KMS-11 (cell line): Measurements from ENCODE around the gene ZBTB42.

Experiments
- H2AFZ ChIP-seq: fragments of 200-600 bp; sonication (generic); 2 replicates; pipeline ENCODE4 v1.6.1; 2016; ENCODE audit warnings: antibody characterized with exemption, mixed run types, low read depth
- H3K27ac ChIP-seq: fragments of 200-600 bp; sonication (generic); 2 replicates; pipeline ENCODE4 v1.6.1; 2016; ENCODE audit warnings: mild to moderate bottlenecking, mixed run types
- H3K27me3 ChIP-seq: fragments of 200-600 bp; sonication (generic); 2 replicates; pipeline ENCODE4 v1.6.1; 2017; ENCODE audit warnings: mild to moderate bottlenecking, low read depth, mixed run types, moderate library complexity; ENCODE audit not compliant: insufficient read depth
- H3K36me3 ChIP-seq: fragments of 200-600 bp; sonication (generic); 2 replicates; pipeline ENCODE4 v1.6.1; 2017; ENCODE audit warnings: mild to moderate bottlenecking, mixed run types; ENCODE audit not compliant: insufficient read depth
- H3K4me1 ChIP-seq: fragments of 200-600 bp; sonication (generic); 2 replicates; pipeline ENCODE4 v1.6.1; 2016; ENCODE audit warnings: mild to moderate bottlenecking, low read depth, mixed run types; ENCODE audit not compliant: poor library complexity, severe bottlenecking
- H3K4me2 ChIP-seq: fragments of 200-600 bp; sonication (generic); 2 replicates; pipeline ENCODE4 v1.7.0; 2016; ENCODE audit warnings: mild to moderate bottlenecking, mixed run types
- H3K4me3 ChIP-seq: fragments of 200-600 bp; sonication (generic); IDR thresholded peaks from 2 replicates; pipeline ENCODE4 v1.6.1; 2017; ENCODE audit warnings: low read depth, low read length, mixed read lengths; ENCODE audit not compliant: insufficient read depth
- H3K79me2 ChIP-seq: fragments of 200-600 bp; sonication (generic); 2 replicates; pipeline ENCODE4 v1.6.1; 2016; ENCODE audit warnings: low read depth, mixed run types; ENCODE audit not compliant: insufficient read depth
- H3K9ac ChIP-seq: fragments of 200-600 bp; sonication (generic); 2 replicates; pipeline ENCODE4 v1.6.1; 2016; ENCODE audit warnings: mild to moderate bottlenecking, mixed run types
- H4K20me1 ChIP-seq: fragments of 200-600 bp; sonication (generic); 2 replicates; pipeline ENCODE4 v1.6.1; 2016; ENCODE audit warnings: mild to moderate bottlenecking, mixed run types; ENCODE audit not compliant: insufficient read depth
- CTCF ChIP-seq: fragments of 200-600 bp; sonication (generic); conservative IDR thresholded peaks from 2 replicates; pipeline ENCODE4 v1.6.1; 2017; ENCODE audit warnings: low read depth, mild to moderate bottlenecking, antibody characterized with exemption, low read length, moderate library complexity, mixed read lengths

Gene ZBTB42

GRCh38 chr14:104804481-104805325 is 3.8 kb downstream of the ZBTB42 start:
- H3K4me1 ChIP-seq: peaks cover 9% of the 10 kb centered on the region
- H3K4me2 ChIP-seq: no peak overlapping the region
- no peak for TF ChIP-seq CTCF
- no peak overlapping the region for H3K27ac ChIP-seq
- H4K20me1 ChIP-seq: no peaks in the 10 kb centered on the region
- H3K9ac ChIP-seq: no peak overlapping the region
- no peak overlapping the region for H2AFZ ChIP-seq
- no peaks in the 10 kb centered on the region for H3K27me3 ChIP-seq
- no peaks in the 10 kb centered on the region for H3K79me2 ChIP-seq
- no peak overlapping the region for H3K4me3 ChIP-seq
- no peaks in the 10 kb centered on the region for H3K36me3 ChIP-seq

GRCh38 chr14:104805326-104805678 is 4.4 kb downstream of the ZBTB42 start:
- H3K79me2 ChIP-seq: no peaks in the 10 kb centered on the region
- H3K27me3 ChIP-seq: no peaks in the 10 kb centered on the region
- H2AFZ ChIP-seq: no peak overlapping the region
- H3K4me1 ChIP-seq: peaks cover 4% of the 10 kb centered on the region
- H3K9ac ChIP-seq: no peak overlapping the region
- H4K20me1 ChIP-seq: no peaks in the 10 kb centered on the region
- no peaks in the 10 kb centered on the region for H3K36me3 ChIP-seq
- H3K27ac ChIP-seq: no peak overlapping the region
- TF ChIP-seq CTCF: no peak
- H3K4me2 ChIP-seq: no peak overlapping the region
- H3K4me3 ChIP-seq: no peak overlapping the region

- Histone ChIP-seq H3K9ac (no peak overlapping the region), H3K4me2 (no peak overlapping the region), H3K4me3 (no peak overlapping the region), H3K4me1 (peaks cover 4% of the 10 kb centered on the region), H4K20me1 (no peaks in the 10 kb centered on the region), H3K79me2 (no peaks in the 10 kb centered on the region), H3K27me3 (no peaks in the 10 kb centered on the region), H3K36me3 (no peaks in the 10 kb centered on the region), H3K27ac (no peak overlapping the region), H2AFZ (no peak overlapping the region)
- TF ChIP-seq CTCF: no peak
Measured at GRCh38 chr14:104805941-104806624, 5.2 kb downstream of the ZBTB42 start.

- no peaks in the 10 kb centered on the region for H4K20me1 ChIP-seq
- H3K79me2 ChIP-seq: no peaks in the 10 kb centered on the region
- no peak overlapping the region for H2AFZ ChIP-seq
- no peak overlapping the region for H3K4me3 ChIP-seq
- H3K27ac ChIP-seq: no peak overlapping the region
- no peak overlapping the region for H3K4me2 ChIP-seq
- no peak for TF ChIP-seq CTCF
- peaks cover 4% of the 10 kb centered on the region for H3K4me1 ChIP-seq
- no peaks in the 10 kb centered on the region for H3K36me3 ChIP-seq
- no peaks in the 10 kb centered on the region for H3K27me3 ChIP-seq
- H3K9ac ChIP-seq: no peak overlapping the region
Measured at GRCh38 chr14:104806625-104807465, 5.9 kb downstream of the ZBTB42 start.
